Myocyte (in vitro differentiated cells): Measurements from ENCODE around the gene MKLN1. TPM values are rescaled to one million over a fixed set of nuclear protein-coding genes. Genes with fewer than 3 reads are reported as not detected.
A peak's percentile ranks its signal among the peaks of the same experiment; 100 is the strongest.

Experiments used
- DNase-seq: peaks from one replicate; pipeline ENCODE4 v3.0.0-alpha.2; 2012; ENCODE audit warnings: low read depth
- total RNA-seq: library from RNA; depleted of rRNA; stranded (reverse); fragments of >200 nt; gene quantifications from 2 replicates; pipeline ENCODE4 v1.2.3, GENCODE V29; 2014

Gene MKLN1
- total RNA-seq, 1 donor from 2014 or later = 38.0 TPM

GRCh38 chr7:131346885-131347592 is 19.4 kb downstream of the MKLN1 start:
- no peak for DNase-seq

DNA sequence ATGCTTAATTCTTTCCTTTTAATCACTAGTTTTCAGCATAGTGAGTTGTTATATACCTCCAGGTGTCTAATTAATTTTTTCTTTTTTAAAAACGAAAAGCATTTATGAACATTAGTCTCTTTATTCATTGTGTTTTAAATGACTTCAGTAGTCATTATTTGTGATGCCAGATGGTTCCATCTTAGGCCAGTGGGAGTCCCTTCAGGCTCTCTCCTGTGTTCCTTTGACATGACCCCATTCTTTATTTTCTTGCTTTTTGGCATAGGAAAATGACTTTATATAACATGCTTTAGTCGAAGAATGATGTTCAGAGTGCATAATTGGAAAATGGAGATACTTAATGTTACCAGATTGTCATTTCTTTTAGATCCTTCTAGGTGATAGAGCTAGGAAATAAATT is 24.4 kb downstream of the MKLN1 start:
- DNase-seq = no peak

DNA sequence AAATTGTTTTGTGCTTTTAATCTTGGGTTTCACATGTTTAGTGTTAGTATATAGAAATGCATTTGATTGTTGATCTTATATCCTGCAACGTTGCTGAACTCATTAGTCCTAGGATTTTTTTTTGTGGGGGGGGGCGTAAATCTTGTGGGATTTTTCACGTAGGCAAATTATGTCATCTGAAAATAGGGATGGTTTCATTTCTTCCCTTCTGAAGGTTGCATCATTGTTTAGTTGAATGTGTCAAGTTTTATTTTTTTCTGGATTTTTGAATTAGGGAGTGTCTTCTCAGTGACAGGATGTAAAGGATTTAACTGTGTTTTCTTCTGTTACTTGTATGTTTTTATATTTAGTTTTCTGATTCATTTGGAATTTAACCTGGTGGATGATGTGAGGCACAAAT is 26.7 kb downstream of the MKLN1 start:
- DNase-seq = no peak

GRCh38 chr7:131355917-131356777 is 28.5 kb downstream of the MKLN1 start:
- DNase-seq = no peak

DNA sequence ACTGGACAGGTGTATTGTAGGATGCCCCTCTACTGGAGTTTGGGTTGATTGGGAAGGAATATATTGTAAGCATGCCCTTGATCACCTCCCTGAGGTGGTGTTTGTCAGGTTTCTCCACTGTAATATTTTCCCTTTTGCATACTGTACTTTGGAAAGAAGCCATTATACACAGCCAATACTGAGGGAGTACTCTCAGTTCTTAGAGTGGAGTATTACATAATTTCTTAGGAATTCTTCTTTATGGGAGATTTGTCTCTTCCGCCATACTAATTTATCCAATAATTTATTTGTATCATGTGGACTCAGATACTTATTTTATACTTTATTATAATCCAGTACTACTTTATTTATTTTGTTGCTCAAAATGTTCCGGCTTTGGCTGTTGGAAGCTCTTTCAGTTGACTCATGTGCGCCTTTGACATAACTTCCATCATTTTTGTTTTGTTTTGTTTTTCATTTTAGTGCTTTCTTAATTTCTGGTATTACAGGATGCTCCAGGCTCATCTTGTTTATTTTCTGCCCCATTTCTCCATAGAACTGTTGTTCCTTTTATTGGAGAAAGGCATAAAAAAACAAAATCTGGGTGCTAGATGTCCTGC is 29.7 kb downstream of the MKLN1 start:
- no peak for DNase-seq

DNA sequence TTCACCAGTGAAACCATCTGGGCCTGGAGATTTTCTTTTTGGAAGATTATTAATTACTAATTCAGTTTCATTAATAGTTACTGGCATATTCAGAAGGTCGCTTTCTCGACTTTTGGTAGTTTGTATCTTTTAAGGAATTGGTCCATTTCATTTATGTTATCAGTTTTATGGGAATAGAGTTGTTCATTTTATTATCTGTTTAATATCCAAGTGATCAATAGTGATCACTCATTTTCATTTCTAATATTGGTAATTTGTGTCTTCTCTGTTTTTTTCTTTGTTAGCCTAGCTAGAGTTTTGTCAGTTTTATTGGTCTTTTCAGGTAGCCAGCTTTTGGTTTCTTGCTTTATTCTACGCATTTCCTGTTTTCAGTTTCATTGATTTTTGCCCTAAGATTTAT is 31.0 kb downstream of the MKLN1 start:
- DNase-seq = no peak

DNA sequence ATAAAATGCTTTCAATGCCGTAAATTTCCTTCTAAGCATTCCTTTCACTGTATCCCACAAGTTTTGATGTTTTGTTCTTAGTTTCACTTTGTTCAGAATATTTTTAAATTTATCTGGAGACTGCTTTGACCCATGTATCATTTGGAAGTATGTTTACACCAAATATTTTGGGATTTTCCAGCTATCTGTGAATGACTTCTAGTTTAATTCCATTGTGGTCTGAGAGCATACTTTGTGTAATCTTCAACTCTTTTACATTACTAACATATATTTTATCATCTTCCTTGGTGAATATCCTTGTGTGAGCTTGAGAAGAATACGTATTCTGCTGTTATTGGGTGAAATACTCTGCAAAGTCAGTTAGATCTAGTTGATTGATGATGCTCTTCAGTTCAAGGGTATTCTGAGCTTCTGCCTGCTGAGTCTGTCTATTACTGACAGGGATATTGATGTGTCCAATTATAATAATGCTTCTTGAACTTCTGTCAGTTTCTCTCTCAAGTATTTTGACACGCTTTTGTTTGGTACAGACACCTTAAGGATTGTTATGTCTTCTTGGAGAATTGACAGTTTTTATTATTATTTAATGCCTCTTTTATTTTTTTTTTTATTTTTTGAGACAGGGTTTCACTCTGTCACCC is 31.6 kb downstream of the MKLN1 start:
- no peak for DNase-seq

- no peak for DNase-seq
These were observed 36.0 kb downstream of the MKLN1 start for GRCh38 chr7:131363719-131364118.

GRCh38 chr7:131364767-131365344 is 37.2 kb downstream of the MKLN1 start:
- DNase-seq = no peak

DNA sequence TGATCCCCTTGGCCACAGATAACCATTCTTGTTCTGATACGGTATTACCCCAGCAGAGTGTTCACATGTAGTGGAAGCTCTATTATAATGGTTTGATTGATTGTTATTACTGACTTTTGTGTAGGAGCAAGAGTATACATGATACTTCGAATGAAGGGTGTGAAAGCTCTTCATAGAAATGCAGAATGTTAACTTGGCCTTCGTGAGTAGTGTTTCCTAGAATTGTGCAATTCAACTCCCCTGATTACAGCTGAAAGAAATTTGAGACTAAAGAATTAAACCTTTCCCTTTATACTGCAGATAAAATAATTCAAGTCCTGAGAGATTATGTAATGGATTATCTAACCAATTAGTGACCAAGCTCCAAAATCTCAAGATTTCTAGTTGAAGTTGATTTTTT is 38.2 kb downstream of the MKLN1 start:
- DNase-seq = no peak

DNA sequence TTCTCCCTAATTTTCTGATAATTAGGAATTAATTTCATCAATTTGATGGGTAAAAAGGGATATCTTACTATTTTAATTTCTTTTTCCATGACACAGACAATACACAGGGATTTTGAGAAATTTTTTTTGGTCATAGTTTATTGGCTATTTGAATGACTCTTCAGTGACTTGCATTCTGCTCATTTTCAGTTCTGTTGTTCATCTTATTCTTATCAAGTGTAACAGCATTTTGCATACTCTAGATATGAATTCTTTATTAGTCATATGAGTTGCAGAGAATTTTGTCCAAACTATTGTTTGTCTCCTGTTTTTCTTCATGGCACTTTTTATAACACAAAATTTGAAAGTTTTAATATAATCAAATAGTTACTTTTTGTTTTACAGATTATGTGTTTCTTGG is 41.7 kb downstream of the MKLN1 start:
- DNase-seq = no peak

DNA sequence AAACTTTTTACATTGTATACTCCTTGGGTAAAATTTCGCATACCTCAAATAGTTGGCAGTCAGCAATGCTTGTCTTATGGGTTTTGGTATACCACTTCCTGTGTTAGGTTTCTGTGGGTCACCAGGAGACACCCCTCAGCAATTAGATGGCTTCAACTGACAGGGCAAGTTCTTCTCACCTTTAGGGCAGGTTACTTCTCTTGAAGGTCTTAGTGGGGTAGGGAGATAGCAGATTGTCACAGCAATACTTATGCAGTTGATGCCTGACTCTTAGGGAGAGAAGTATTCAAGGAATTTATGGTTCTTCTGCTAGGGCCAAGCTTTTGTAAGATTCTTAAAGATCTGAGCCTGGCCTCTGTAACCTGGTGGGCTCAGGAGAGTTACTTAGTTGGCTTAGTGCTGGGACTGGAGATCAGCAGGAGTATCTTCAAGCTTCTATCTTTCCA is 42.9 kb downstream of the MKLN1 start:
- DNase-seq = peak; percentile 41

- no peak for DNase-seq
These were observed 43.7 kb downstream of the MKLN1 start for GRCh38 chr7:131371411-131371810.

GRCh38 chr7:131372554-131372953 is 44.9 kb downstream of the MKLN1 start:
- no peak for DNase-seq

- no peak for DNase-seq
These were observed 47.1 kb downstream of the MKLN1 start for GRCh38 chr7:131374821-131375220.

DNA sequence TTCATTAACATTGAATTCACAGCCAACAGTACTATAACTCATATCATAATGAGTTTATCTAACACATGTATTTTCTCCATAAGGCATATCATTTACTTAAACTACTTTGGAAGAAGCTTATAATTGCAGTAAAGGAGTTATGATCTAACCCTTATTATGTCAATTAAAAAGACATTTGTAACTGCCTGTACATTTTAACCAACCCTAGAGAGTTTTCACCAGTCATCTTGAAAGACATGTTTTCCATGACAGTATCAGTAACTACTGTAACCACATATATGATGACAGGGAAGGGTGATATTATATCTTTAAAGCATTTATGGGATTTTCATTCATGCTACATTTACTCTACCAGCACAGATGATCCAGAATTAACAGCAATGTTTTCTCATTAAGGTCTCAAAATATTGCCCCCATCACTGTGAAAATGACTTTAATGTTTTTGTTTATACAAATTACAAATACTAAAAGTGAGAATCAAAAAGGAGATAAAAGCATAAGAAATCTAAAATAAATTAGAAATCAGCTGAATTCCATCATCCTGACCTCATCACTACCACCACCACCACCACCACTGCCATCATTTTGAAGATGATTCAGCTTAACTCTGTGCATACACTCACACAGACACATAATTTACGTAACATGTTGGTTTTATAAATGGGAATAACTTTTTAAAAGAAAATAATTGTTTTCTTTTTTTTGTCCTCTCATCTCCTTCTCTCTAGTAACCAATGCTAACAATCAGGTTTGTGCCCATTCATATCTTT is 53.6 kb downstream of the MKLN1 start:
- no peak for DNase-seq

- no peak for DNase-seq
These were observed 56.0 kb downstream of the MKLN1 start for GRCh38 chr7:131383417-131384285.

GRCh38 chr7:131384286-131384635 is 56.6 kb downstream of the MKLN1 start:
- no peak for DNase-seq

- no peak for DNase-seq
These were observed 57.4 kb downstream of the MKLN1 start for GRCh38 chr7:131385039-131385605.
